Activated CD4-positive, alpha-beta T cell treated with anti-CD3 and anti-CD28 coated beads, Interleukin-2, amount 50 U/mL, for 48 hours (primary cell): ENCODE results near the gene HGF.
"Not testable (repeated sequence)": the region's sequence is repeated elsewhere in the genome, so short reads cannot be mapped to it uniquely, and the experiment has no call there.

ENCODE experiments used
- DNase-seq, 2 experiments: peaks; one replicate each; pipeline ENCODE4 v3.0.0-alpha.2; 2020

The HGF gene

DNA sequence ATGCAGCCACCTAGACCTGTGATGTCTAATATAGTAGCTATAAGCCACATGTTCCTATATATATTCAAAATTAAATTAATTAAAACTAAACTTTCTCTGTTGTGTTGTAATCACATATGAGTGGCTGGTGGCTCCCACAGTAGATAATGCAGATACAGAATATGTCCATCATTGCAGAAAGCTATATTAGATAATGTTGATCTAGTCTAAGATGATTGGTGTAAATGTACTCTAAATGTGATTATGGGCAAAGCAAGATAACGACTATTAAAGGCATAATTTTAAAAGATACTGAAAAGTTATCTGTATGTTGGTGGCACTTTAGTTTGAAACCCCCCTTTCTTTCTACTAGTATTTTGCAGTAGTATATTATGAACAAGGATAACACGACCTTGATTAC is 5.7 kb upstream of the HGF start:
- no peak for DNase-seq

DNA sequence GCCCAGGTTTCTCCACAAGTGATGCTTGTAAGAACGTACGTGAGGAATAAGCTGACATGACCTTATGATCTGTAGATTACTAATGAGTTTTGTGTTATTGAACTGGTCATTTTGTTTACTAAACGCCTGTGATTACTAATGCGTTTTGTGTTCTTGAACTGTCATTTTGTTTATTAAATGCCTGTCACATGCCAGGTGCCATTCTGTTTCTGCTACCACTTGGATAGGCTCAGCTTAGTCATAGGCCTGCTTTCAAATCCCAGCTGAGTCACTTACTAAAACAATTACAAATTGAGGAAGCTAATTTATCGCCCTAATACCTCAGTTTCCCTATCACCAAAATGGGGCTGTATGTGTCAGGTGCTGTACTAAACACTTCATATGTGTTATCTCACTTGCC is 4.7 kb upstream of the HGF start:
- no peak for DNase-seq

DNA sequence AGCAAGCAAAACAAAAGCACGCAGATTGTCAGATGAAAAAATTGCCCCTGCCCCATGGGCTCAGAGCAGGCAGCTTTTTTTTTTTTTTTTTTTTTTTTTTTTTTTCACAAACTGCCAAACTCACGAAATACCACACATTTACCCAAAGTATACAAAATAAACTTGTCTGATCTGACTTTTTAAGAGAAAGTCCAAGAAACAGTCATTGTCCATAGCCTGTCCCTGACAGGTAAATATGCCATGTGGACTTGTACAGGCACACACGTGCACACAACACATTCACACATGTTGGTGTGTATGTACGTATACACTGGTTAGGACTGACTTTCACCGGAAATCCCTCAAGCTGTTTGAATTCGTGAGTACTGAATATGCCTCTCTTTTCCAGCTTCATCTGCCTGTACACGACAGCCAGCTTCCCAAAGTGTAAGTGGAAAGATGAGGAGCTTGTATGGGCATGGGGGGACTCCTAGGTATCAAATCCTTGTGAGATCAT is 929 bp upstream of the HGF start:
- DNase-seq = no peak

DNA sequence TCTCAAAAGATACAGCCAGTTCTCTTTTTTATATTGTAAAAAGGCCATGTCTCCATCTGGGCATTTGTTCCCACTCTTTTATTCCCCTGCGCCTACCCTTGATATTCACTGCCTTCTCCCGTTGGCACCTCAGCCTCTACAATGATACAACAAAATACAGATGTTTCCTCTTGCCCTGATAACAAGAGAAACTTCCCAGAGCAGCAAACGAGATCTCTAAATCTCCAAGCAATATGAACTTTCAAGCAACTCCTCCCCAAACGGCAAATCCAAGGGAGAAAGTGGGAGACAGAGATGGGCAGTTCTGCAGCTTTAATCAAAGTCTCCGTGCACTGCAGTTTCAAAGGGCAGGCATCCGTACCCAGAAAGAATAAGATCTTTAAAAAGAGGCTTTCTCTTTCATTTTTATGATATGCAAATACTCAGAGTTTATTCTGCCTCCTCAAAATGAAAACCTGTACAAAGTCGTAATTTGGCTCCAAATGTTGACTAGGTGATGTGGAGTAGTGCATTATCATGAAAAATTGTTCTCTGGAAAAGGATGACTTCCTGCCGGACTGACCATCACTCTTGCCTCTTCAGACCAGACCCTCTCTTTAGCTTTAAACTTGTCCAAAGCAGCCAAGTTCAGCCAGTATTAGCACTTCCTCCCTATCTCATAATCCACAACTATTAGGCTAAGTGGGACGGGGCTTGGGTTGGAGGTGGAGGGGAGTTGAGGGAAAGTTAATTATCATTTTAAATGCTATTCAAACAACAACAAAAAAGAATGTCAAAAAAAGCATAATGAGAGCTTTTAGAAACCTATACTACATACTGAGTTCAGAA is 682 bp downstream of the HGF start:
- DNase-seq = no peak

DNA sequence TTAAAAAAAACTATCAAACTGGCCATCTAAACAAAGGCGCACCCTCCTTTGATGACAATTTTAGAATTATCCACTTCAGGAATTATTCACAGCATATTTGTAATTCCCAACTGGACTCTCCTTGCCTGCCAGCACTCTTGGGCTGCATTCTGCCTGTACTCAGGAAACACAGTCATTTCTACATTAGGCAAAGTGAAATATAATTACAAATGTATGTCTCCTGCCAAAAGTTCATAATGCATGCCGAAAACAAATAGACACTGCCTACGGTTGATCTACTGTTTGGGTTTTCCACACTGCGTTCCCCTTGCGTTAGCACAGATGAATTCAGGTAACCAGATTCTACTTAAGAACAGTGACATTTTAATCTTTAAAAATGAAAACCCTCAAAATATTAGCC is 1.9 kb downstream of the HGF start:
- DNase-seq = no peak

DNA sequence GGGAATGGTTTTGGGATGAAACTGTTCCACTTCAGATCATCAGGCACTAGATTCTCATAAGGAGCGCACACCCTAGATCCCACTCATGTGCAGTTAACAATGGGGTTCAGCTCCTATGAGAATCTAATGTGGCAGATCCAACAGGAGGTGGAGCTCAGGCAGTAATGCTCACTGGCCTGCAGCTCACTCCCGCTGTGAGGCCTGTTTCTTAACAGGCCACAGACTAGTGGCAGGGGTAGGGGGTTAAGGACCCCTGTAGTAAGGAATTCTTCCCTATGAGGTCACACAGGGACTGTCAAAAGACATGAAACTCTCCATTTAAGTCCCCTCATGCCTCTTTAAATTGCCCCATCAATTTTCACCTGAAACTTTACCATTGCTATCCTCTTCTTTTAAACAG is 8.0 kb downstream of the HGF start:
- no peak for DNase-seq

DNA sequence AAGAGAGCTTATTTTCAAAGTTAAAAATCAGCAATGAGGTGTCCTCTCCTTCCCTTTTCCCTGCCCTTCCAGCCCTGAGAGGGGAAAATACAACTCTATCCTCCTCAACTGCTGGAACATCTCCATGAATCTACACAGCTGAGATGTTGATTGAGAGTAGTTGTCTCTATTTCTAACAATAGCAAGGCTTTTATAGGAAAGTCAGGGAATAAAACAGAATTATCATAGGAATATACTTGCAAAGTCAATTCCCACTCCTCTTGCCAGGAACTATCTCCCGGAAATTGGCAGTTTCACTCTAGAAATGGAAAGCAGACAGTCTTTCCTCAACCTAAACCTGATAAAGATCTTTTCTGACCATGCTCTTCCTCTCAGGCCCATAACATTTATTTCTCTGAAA is 8.8 kb downstream of the HGF start:
- no peak for DNase-seq

DNA sequence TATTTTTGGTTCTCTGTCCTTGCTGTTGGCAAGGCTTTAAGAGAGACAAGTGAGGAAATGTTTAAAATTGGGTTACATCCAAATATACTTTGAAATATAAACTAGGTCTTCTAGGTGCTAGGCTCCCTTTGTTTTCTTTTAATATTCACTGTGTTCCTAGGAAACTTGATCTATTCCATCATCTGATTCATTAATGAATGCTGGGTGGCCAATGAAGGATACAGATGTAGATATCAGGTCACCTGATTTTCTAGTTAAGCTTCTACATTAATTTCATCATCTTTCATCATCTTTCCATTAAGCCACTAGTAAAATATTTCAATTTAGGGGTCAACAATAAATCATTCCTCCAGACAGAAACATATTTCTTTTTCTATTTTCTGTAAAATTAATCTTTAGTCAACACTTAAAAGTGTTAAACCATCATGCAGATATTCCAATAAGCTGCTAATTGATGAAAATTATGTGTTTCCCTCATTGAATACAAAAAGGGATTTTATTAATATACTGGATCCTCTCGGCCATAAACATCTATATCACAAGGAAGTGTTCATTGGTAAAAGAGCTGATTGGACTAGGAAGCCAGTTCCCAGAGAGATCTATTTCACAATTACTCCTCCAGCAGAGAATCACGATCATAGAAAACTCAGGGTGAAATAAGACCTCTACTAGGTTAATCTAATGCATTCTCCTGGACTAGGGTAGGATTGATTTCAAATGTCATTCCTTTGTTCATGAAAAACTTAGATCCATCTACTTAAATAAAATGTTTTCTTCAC is 14.7 kb downstream of the HGF start:
- no peak for DNase-seq

DNA sequence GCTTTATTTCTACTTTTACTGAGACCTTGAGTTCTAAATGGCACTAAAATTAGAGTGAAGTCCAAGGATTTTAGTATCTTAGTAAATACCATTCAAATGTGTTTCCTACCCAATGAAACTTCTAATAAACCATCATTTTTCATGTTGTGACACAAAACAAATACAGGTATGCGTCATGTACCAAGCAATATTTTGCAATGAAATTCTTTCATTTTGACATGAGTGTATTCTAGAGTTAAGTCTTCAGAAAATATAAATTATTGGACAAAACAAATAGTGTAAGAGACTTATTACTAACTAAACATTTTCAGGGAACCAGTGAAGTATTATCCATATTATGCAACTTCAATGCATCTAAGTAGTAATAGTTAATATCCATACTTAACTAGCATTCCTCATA is 16.5 kb downstream of the HGF start:
- DNase-seq = no peak

DNA sequence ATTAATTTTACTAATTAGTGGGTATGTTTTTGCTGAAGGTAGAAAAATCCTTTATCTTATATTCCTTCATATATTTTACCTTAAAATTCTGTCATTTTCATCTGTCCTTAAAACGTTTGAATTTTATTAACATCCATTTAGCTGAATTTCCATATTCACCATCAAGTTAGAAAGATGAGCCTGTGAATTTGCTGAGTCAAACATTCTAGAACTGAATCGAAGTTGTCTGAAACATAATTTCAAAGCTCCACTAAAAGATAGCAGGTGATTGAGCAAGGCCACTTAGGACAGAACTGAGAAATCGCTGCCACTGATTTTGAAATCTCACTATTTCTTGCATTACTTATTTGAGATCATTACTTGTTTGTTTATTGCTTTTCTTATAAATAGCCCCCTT is 17.5 kb downstream of the HGF start:
- no peak for DNase-seq

DNA sequence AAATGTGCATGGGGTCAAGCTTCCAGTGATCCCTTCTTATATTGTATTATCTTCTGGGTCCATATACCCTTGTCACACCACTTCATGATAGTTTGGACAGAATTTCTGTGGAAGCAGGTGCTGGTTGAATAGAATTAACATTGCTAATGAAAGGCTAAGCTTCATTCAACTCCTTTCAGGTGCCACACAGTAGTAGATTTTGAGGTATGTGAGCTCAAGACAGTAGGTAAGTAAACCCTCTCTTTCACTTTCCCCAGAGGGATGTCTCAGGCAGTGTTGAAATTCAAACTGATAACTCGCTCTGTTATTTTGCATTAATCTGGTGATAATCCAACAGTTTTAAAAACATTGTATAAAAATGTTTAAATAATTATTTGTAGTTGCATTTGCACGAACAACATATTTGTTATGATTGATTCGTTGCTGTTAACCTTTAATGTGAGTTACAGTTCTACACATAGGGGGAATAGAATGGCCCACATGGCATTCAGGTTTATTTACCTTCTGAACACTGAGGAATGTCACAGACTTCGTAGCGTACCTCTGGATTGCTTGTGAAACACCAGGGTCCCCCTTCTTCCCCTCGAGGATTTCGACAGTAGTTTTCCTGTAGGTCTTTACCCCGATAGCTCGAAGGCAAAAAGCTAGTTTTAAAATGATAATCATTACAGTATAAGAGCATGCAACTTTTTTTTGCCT is 18.1 kb downstream of the HGF start:
- DNase-seq = no peak

DNA sequence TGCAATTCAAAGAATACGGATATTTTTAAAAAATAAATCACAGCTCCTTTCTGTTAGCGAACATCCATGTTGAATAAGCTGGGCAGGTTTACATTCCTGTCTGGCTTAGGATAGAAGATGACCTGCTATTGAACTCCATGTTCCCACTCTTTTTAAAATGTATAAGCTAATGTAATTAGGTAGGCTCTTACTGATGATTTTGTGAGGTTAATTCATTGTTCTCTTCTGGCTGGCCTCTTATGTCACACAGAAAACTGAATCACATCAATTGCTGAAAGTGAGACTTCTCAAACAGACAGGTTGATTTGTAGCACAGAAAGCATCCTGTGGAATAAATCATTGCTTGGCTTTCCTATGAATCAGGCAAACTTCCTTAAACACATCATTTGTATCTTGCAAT is 24.2 kb downstream of the HGF start:
- no peak for DNase-seq

DNA sequence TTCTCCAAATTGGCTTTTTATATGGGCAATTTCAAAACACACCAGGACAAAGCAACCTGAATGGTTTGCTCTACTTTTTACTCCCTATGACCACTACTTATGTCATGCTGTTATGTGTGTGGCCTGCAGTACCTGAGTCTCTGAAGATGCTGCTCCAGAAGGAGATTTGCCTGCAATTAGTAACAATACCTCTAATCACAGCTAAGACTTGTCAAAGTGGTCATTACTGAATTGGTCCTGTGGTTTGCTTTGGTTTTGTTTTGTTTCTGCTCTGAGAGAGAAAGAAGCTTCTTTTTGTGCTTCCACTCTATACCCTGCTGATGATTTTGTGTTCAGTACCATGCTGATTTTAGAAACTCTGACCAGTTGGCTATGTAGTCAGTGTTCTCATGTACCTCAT is 25.5 kb downstream of the HGF start:
- no peak for DNase-seq

DNA sequence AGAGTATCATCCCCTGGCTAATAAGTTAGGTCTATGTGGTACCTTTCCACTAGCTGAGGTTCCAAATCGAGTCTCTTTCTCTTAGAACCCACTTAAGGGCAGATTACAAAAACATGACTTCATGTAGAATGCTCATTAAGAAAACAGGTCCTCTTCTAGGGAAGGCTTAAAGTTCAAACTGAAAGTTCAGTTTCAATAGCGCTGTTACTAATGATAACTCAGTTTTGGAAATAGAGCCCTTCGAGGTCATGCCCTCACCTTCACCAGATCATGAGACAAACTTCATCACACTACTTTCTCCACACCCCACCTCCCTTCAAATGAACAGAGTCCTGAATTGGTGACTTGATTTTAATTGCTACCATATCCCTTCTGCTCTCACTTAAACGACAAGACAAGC is 26.2 kb downstream of the HGF start:
- no peak for DNase-seq

DNA sequence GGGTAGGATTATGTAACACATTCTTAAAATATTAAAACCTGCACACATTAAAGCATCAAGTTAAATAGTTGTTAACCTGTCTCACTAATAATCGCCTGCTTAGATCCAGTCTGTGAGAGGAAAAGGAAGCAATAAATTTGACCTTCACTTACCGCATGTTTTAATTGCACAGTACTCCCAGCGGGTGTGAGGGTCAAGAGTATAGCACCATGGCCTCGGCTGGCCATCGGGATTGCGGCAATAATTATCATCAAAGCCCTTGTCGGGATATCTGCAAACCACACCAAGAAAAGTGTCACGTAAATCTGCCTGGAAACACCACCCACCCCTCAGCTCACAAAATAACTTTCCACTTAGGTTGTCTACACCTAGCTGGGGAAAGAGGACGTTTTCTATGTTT is 26.6 kb downstream of the HGF start:
- no peak for DNase-seq

DNA sequence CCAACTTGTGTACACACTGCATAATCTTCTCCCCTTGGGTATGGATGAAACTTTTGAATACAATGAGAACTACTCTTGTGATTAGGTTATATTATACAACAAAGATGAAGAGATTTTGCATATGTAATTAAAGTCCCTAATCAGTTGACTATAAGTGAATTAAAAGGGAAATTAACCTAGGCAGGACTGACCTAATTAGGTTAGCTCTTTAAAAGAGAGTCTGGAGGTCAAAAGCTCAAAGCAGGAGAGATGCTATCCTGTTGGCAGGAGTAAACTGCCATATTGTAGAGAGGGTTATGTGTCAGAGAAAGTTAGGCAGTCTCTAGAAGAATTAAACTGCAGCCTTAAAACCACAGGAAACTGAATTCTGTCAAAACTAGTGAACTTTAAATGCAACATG is 29.4 kb downstream of the HGF start:
- no peak for DNase-seq

DNA sequence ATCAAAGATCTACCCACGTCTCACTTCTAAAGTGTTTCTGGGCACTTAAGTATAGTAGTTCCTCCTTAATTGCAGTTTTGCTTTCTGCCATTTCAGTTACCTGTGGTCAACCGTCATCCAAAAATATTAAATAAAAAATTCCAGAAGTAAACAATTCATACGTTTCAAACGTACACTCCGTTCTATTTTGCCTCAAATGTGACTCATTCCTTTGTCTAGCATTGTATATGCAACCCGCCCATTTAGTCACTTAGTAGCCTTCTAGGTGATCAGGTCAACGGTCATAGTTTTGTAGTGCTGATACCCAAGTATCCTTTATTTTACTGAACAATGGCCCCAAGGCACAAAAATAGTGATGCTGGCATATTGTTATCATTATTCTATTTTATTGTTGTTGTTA is 33.8 kb downstream of the HGF start:
- no peak for DNase-seq

DNA sequence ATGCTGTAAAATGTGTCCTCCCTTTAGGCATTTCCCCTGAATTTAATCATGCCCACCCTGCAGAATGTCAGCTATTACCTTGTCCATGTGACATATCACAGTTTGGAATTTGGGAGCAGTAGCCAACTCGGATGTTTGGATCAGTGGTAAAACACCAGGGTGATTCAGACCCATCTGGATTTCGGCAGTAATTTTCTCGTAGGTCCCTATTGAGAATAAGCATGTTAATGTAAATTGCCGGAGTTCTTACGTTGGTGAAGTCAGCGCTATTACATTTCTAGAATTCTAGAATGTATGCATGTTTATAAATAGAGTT is 44.1 kb downstream of the HGF start:
- DNase-seq = no peak

DNA sequence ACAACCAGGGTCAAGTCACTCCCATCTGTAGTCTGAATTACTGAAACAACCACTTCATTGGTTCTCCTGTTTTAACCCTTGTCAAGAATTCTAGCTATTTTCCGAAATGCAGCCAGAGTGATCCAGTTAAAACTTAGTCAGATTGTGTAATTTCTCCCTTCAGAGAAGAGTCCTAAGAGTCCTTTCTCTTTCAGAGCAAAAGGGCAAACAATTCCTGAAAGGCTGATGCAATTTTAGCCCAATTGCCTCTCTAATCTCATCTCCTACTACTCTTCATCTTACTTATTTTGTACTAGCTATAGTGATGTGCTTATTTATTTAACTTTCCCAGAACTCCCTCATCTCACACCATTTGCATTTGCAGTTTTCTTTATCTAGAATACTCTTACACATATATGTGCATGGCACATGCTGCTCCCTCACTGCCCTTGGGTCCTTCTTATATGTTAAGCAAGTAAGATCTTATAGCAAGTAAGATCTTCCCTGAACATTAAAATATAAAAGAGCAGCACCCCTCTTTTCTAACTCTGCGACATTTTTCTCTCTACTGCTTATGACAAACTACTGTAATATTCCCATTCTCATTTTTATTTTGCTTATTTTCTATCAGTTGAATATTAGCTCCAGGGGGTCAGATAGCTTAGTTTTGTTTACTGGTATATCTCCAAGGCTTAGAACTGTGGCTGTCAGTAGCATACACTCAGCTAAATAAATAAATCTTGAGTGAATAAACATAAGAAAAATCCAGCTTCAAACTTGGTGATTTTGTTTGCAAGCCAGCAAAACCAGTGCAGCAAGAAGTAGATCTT is 44.6 kb downstream of the HGF start:
- no peak for DNase-seq

DNA sequence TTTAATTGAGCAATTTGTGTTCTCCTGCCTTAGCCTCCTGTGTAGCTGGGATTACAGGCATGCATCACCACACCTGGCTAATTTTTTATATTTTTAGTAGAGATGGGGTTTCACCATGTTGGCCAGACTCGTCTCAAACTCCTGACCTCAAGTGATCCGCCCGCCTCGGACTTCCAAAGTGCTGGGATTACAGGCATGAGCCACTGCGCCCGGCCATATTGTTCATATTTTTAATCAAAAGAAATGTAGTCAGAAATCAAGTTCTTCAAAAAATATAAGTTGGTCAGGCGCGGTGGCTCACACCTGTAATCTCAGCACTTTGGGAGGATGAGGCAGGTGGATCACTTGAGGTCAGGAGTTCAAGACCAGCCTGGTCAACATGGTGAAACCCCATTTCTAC is 47.6 kb downstream of the HGF start:
- DNase-seq = not testable (repeated sequence)

DNA sequence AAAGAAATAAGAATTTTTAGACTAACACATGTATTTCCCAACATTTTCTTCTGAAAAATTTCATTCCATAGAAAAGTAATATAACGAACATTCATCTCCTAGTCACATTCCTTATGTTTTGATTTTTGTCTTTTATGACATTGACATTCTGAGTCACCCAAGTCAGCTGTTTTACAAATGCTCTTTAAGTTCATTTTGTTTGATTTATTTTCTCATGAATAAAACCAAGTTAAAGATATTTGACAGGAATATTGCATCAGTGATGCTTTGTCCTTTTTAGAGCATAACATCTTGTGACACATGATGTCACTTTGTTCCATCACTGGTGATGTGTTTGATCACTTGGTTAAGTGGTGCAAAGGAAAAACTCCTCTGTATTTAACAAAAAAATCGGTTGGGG is 48.4 kb downstream of the HGF start:
- no peak for DNase-seq

DNA sequence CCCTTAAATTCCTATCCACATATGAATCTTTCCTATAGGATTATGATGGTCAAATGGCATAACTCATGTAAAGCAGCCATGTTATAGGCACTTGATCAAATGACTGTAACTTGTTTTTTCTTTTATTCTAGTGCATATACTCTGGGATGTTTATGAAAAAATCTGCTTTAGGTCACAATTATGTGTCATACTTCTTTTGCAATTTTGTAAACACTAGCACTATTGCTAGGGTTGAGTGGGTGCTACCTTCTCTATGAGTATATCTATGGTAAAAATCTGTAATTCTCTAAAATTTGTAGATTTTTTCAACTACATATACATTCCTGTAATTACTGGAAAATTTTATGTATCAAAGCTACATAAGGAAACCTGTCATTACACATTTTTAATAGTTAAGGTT is 50.0 kb downstream of the HGF start:
- DNase-seq = no peak

DNA sequence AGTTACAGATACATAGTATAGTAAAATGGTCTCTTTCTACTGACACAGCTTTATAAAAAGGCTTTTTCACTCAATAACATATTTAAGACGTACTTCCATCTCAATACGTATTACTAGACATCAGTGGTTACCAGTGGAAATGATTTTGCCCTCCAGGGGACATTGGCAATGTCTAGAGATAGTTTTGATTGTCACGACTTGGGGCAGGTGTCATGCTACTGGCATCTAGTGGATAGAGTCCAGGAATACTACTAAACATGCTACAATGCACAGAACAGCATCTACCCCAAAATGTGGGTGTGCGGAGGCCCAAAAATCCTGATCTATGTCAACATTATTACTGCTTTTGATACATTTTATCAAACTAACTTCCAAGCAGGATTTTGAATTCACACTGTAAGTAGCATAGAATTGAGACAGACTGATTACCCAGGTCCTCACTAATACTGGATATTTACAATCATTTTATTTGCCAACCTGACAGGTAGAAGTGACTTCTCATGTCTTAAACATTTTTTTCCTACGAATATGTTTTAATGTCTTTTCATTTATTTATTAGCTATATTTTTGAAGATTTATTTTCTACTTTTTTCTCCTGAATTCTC is 53.8 kb downstream of the HGF start:
- no peak for DNase-seq
